Duodenal mucosa (tissue), 2 donors: ENCODE results near the gene SUGCT.

Source experiments
- H3K27ac ChIP-seq: one replicate; pipeline ENCODE4 v1.7.0; 2013; ENCODE audit warnings: low read depth, low read length
- H3K27me3 ChIP-seq, 2 donors: one replicate each; pipeline ENCODE4 v1.7.0; 2013; ENCODE audit warnings: low read length in 2 of 2, control low read depth in 1 of 2; ENCODE audit not compliant: insufficient read depth in 2 of 2, control insufficient read depth in 1 of 2
- H3K36me3 ChIP-seq, 2 donors: one replicate each; pipeline ENCODE4 v1.7.0; 2013; ENCODE audit warnings: low read length in 2 of 2, control low read depth in 1 of 2; ENCODE audit not compliant: insufficient read depth in 2 of 2, control insufficient read depth in 1 of 2
- H3K4me1 ChIP-seq, 2 donors: one replicate each; pipeline ENCODE4 v1.7.0; 2013; ENCODE audit warnings: low read length in 2 of 2, control low read depth in 1 of 2; ENCODE audit not compliant: insufficient read depth in 2 of 2, control insufficient read depth in 1 of 2
- H3K4me3 ChIP-seq, 2 donors: one replicate each; pipeline ENCODE4 v1.7.0; 2013; ENCODE audit warnings: low read length in 2 of 2, low read depth in 1 of 2
- H3K9ac ChIP-seq, 2 donors: one replicate each; pipeline ENCODE4 v1.7.0; 2013; ENCODE audit warnings: low read length in 2 of 2, low read depth in 1 of 2
- H3K9me3 ChIP-seq, 2 donors: one replicate each; pipeline ENCODE4 v1.7.0; 2013; ENCODE audit warnings: low read length in 2 of 2, control low read depth in 1 of 2; ENCODE audit not compliant: control insufficient read depth in 1 of 2

SUGCT gene

DNA sequence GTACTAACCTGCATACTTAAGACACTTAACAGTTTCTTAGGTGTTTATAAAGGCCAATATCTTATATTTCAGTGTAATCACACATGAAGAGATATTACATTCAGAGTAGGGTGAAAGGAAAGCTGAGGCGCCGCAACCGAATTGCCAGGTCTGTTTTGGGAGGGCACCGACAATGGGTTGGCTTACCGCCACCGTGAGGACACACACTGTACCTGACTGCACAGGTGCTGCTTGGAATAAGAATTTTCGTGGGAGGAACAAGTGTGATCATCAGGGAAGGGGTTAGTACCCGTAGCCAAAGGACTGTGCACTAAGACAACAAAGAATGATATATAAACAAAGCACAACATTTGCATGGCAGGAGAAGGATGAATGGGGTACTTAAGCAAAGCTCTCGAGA is 591.8 kb downstream of the SUGCT start:
- no peaks in the 10 kb centered on the region for H3K4me1 ChIP-seq
- no peaks in the 10 kb centered on the region for H3K9me3 ChIP-seq
- no peak overlapping the region for H3K27ac ChIP-seq
- no peak overlapping the region for H3K4me3 ChIP-seq
- H3K9ac ChIP-seq, result no peak overlapping the region
- H3K27me3 ChIP-seq, result no peaks in the 10 kb centered on the region
- H3K36me3 ChIP-seq, result no peaks in the 10 kb centered on the region

DNA sequence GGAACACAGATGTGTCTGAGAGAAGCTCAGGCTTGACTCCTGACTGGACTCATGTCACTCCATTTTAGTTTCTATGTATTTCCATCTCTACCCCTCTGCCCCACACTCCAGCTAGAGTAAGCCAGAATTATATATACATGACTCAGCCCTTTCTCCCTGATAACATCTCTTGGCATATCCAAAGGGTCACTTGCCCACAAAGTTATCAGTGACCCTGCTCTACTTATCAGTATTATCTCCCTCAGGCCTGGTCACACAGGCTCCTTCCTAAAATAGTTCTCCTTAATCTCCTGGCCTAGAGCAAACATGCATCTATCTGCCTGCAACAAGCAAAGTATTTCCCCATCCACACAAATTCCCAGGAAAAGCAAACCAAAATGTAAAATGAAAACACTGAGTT is 598.3 kb downstream of the SUGCT start:
- Histone ChIP-seq H3K27ac (no peak overlapping the region), H3K4me1 (no peaks in the 10 kb centered on the region), H3K4me3 (no peak overlapping the region), H3K27me3 (no peaks in the 10 kb centered on the region), H3K9ac (no peak overlapping the region), H3K9me3 (no peaks in the 10 kb centered on the region), H3K36me3 (no peaks in the 10 kb centered on the region)

DNA sequence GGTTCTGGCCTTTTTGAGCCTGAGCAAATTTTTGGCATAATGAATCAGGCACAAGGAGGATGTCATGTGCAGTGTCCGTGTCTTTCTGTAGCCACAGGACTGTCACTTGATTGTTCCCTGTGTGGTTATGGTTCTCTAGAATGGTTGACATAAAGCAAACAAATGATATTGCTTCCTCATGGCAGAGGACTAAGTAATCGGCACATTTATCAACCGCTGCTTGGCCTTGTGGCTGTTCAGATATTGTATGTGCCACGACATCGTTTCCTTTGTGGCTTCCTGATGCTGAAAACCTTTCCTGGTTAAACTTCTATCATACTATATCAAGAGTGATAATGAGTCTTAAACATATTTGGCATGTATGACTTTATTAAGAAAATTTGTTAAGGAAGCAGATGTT is 598.8 kb downstream of the SUGCT start:
- no peak overlapping the region for H3K27ac ChIP-seq
- H3K4me1 ChIP-seq, result no peaks in the 10 kb centered on the region
- no peaks in the 10 kb centered on the region for H3K9me3 ChIP-seq
- H3K4me3 ChIP-seq, result no peak overlapping the region
- no peaks in the 10 kb centered on the region for H3K27me3 ChIP-seq
- H3K36me3 ChIP-seq, result no peaks in the 10 kb centered on the region
- H3K9ac ChIP-seq, result no peak overlapping the region

DNA sequence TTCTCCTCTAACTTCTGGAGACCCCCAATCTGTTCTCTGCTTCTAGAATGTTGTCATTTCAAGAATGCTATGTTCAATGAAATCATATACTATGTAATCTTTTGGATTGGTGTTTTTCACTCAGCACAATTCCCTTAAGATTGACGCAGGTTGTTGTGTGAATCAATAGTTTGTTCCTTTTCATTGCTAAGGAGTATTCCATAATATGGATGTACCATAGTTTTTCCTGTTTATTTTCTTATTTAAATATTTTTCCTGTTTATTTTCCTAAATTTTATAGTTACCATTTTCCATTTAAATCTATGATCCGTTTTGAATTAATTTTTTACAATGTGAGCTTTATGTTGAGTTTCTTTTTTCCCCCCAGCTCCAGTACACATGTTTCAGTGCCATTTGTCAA is 604.5 kb downstream of the SUGCT start:
- Histone ChIP-seq H3K4me1 (no peaks in the 10 kb centered on the region), H3K4me3 (no peak overlapping the region), H3K27me3 (no peaks in the 10 kb centered on the region), H3K27ac (no peak overlapping the region), H3K9ac (no peak overlapping the region), H3K9me3 (no peaks in the 10 kb centered on the region), H3K36me3 (no peaks in the 10 kb centered on the region)

DNA sequence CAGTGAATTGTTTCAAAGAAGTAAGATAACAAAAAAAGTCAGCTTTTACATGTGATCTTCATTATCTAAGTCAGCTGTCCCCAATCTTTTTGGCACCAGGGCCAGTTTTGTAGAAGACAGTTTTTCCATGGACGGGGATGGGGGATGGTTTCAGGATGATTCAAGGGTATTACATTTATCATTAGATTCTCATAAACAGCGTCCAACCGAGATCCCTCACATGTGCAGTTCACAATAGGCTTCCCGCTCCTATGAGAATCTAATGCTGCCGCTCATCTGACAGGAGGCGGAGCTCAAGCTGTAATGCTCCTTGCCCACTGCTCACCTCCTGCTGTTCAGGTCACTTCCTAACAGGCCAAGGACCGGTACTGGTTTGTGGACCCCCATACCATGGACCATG is 607.5 kb downstream of the SUGCT start:
- no peaks in the 10 kb centered on the region for H3K27me3 ChIP-seq
- H3K36me3 ChIP-seq, result no peaks in the 10 kb centered on the region
- no peaks in the 10 kb centered on the region for H3K4me1 ChIP-seq
- no peak overlapping the region for H3K27ac ChIP-seq
- no peak overlapping the region for H3K9ac ChIP-seq
- H3K9me3 ChIP-seq, result no peaks in the 10 kb centered on the region
- no peak overlapping the region for H3K4me3 ChIP-seq

DNA sequence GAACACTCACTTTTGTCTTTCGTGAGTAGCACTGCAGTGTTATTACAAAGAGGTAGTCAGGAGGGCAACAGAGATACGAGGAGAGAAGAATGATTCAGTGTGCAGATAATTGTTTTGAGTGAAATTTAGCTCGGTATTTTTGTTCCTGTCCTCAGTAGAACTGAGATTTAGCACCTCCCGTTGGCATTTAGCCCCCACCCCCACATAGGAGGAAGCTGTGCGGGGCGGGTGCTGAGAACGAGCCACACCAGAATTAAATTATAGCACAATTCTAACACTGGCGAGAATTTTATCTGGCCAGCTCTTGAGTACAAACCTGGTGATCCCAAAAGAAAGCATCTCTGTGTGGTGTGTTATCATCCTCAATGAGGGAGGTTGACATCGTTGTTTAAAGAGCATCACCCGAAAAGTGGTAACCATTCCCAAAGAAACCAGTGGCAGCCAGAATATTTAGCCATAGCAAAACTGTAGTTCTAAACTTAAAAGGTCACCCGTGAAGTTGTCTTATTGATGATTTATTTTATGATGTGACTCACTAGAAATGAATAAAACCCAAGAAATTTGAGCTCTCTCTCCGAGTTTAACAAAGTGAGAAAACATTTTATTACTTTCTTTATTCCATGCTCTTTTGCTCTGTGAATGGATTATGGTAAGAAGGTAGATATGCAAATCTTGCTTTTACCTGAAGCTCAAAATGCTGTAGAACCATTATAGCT is 612.2 kb downstream of the SUGCT start:
- no peaks in the 10 kb centered on the region for H3K4me1 ChIP-seq
- H3K36me3 ChIP-seq, result no peaks in the 10 kb centered on the region
- H3K4me3 ChIP-seq, result no peak overlapping the region
- no peaks in the 10 kb centered on the region for H3K27me3 ChIP-seq
- H3K9me3 ChIP-seq, result no peaks in the 10 kb centered on the region
- no peak overlapping the region for H3K27ac ChIP-seq
- no peak overlapping the region for H3K9ac ChIP-seq

DNA sequence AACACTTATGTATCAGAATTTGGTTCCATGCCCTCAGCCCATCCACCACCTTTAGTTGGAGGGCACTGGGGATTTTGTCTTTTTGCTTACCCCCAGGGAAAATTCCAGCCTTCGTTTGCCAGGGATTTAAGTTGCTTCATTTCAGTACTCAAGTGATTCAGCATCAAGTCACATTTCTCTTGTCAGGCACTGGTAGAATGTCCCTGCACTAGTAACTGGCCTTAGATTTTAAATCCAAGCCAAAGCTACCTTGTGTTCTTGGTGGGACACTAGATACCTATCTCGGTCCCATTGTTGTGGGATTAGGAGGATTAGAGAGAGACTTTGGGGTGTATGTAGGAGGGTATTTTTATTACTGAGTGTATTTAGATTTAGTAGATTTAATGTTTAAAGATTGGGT is 613.1 kb downstream of the SUGCT start:
- Histone ChIP-seq H3K27me3 (no peaks in the 10 kb centered on the region), H3K36me3 (no peaks in the 10 kb centered on the region), H3K4me3 (no peak overlapping the region), H3K9me3 (no peaks in the 10 kb centered on the region), H3K27ac (no peak overlapping the region), H3K9ac (no peak overlapping the region), H3K4me1 (no peaks in the 10 kb centered on the region)

DNA sequence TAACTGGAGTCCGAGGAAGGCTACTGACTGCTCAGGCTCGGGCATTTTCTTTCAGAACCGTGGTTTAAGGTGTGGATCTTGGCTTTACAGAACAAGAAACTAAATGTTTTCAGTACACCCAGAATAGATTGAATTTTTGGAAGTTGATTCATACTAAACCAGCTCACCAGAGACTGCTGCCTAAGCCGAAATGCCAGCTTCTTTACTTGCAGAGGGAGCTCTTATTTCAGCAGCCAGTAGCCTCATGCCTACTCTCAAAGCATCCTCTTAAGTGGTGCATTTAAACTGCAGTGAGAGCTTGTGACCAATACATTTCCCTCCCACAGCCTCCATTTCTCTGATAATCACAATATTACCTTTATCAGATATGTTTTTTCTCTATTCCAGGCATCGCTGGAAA is 615.1 kb downstream of the SUGCT start:
- no peaks in the 10 kb centered on the region for H3K27me3 ChIP-seq

DNA sequence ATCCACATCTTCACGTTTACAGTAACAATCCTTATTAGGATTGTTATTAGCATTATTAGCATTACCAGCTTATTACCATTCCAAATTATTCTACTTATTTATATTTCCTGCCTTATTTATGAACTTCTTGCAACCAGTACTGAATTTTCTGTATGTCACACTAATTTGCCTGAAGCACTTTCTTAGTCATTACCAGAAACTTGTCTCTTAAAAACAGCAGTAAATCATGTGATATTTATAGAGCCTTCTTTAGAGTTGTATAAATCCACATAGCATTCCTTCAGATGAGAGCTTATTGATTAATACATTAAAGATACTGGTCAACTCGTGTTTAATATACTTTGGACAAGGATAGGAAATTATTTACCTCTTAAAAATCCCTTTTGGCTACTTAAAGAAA is 618.6 kb downstream of the SUGCT start:
- Histone ChIP-seq H3K9me3 (no peaks in the 10 kb centered on the region), H3K36me3 (no peaks in the 10 kb centered on the region), H3K9ac (no peak overlapping the region), H3K4me3 (no peak overlapping the region), H3K27me3 (no peaks in the 10 kb centered on the region), H3K4me1 (no peaks in the 10 kb centered on the region), H3K27ac (no peak overlapping the region)

More for the DNA sequence above, 615.1 kb downstream of the SUGCT start:
- Histone ChIP-seq H3K9ac (no peak overlapping the region), H3K36me3 (no peaks in the 10 kb centered on the region), H3K4me3 (no peak overlapping the region), H3K9me3 (no peaks in the 10 kb centered on the region), H3K4me1 (no peaks in the 10 kb centered on the region), H3K27ac (no peak overlapping the region)

DNA sequence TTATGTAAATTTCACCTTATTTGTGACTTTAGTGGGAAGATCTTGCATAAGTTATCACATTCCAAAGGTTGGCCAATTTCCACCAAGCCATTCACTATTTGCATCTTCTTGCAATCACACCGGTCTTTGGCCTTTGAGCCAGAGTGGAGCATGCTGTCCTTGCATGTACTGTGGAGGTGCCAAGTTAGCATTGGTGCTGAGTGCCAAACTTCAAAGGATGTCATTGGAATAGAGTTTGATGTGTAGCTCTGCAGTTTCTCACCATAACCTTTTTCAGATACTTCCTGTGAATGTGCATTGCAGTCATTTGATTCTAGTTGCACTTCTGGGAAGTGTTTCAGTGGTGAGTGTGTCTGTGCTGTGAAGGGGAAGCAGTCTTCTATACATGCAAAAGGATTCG is 620.6 kb downstream of the SUGCT start:
- H3K9ac ChIP-seq, result no peak overlapping the region
- no peak overlapping the region for H3K27ac ChIP-seq
- H3K9me3 ChIP-seq, result no peaks in the 10 kb centered on the region
- H3K36me3 ChIP-seq, result no peaks in the 10 kb centered on the region
- H3K27me3 ChIP-seq, result no peaks in the 10 kb centered on the region
- H3K4me3 ChIP-seq, result no peak overlapping the region
- H3K4me1 ChIP-seq, result no peaks in the 10 kb centered on the region

DNA sequence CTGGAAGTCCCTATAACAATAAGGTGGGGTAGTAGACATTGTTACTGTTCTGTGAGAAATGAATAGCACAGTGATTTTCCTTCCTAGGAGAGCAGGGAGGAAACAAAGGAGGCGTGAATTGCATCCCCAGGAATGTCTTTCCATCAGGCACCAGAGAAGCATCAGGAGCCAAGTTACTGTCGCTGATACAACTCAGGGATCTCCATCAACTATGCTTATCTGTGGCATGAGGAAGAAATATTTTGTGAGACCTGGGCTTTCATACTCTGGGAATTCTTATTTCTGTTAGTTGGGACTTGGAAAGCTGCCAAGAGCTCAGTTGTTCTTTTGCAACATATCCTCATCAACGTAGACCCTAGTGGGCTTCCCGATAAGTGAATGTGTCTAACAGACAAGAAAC is 622.3 kb downstream of the SUGCT start:
- no peaks in the 10 kb centered on the region for H3K36me3 ChIP-seq
- H3K4me1 ChIP-seq, result no peaks in the 10 kb centered on the region
- H3K9me3 ChIP-seq, result no peaks in the 10 kb centered on the region
- no peak overlapping the region for H3K9ac ChIP-seq
- no peak overlapping the region for H3K27ac ChIP-seq
- no peaks in the 10 kb centered on the region for H3K27me3 ChIP-seq
- H3K4me3 ChIP-seq, result no peak overlapping the region
